ENCODE data around the gene AMDHD2.
"Not testable (repeated sequence)": the region's sequence is repeated elsewhere in the genome, so short reads cannot be mapped to it uniquely, and the experiment has no call there.

AMDHD2 gene

DNA sequence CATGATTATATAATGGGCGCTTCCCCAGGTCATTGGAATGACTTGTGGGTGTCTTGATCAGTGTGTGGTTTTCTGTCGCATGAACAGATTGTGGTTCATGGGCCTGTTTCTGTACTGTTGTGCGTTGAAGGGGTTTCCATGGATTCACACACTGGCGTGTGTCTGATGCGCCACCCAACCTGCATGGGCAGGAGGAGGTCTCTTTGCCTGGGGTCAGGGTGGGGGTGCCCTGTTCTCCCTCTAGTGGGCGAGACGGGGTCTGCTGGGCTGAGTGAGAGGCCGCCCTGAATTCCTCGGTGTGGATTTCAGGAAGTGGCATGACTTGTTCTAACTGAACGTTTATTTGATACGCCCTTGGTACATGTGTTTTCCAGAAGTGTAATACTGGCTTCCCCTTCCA lies 60.0 kb downstream of the AMDHD2 start:
- not testable (repeated sequence) for DNase-seq (ENCODE audit: low read depth)

DNA sequence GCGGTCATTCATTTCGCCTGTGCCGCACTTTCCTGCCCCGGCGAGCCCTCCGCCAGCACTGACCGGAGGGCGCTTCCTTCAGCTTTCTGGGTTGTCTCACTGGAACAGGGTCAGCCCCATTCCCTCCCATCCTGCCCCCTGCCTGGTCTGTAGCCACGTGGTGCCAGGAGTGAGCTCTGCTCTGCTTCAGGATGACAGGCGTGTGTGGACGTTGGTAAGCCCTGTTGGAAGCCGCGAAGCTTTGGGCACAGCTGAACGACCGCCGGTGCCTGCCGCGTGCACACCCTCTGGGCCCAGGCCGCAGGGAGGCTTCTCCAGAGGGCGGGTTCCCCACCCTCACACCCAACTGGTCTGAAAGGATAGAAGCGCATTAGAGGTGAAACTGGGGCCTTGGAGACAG lies 60.6 kb downstream of the AMDHD2 start:
- DNase-seq (ENCODE audit: low read depth), result not testable (repeated sequence)

Measured in stimulated activated CD8-positive, alpha-beta memory T cell treated with anti-CD3 and anti-CD28 coated beads, Interleukin-7, amount 100 ng/mL, for 24 hours (primary cell).